Measurements from ENCODE around the gene ATP5F1D.

Gene ATP5F1D

GRCh38 chr19:1239796-1240737, 1.5 kb upstream of the ATP5F1D start:
- H3K9me2 ChIP-seq (replicated peaks; ENCODE audit: low read depth, low read length) = no peaks in the 10 kb centered on the region
- H3K4me1 ChIP-seq (ENCODE audit: insufficient read depth, low read length, poor library complexity, severe bottlenecking) = peaks cover 28% of the 10 kb centered on the region
- TF ChIP-seq, protein P1, sequence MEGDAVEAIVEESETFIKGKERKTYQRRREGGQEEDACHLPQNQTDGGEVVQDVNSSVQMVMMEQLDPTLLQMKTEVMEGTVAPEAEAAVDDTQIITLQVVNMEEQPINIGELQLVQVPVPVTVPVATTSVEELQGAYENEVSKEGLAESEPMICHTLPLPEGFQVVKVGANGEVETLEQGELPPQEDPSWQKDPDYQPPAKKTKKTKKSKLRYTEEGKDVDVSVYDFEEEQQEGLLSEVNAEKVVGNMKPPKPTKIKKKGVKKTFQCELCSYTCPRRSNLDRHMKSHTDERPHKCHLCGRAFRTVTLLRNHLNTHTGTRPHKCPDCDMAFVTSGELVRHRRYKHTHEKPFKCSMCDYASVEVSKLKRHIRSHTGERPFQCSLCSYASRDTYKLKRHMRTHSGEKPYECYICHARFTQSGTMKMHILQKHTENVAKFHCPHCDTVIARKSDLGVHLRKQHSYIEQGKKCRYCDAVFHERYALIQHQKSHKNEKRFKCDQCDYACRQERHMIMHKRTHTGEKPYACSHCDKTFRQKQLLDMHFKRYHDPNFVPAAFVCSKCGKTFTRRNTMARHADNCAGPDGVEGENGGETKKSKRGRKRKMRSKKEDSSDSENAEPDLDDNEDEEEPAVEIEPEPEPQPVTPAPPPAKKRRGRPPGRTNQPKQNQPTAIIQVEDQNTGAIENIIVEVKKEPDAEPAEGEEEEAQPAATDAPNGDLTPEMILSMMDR (conservative IDR thresholded peaks at IDR 0.05; ENCODE audit: low read length) = peak; percentile 65
- TF ChIP-seq EZH2phosphoT487 (IDR thresholded peaks at IDR 0.05; ENCODE audit: borderline replicate concordance) = no peak
- no peak overlapping the region; the same call in 1 of the 2 replicates for H2AFZ ChIP-seq (ENCODE audit: low read length)
- peaks cover 27% of the 10 kb centered on the region for H3K79me2 ChIP-seq (ENCODE audit: insufficient read depth, low read length)
- peak overlapping the region; percentile 80 for H3K4me2 ChIP-seq (ENCODE audit: low read depth, low read length, poor library complexity, severe bottlenecking)
- no peaks in the 10 kb centered on the region for H3K9me3 ChIP-seq (ENCODE audit: insufficient read depth, low read depth, low read length)
- H4K20me1 ChIP-seq (ENCODE audit: insufficient read depth, low read length, poor library complexity, severe bottlenecking) = peaks cover 6% of the 10 kb centered on the region
- H3K4me3 ChIP-seq (ENCODE audit: low read length, poor library complexity, severe bottlenecking) = peak overlapping the region; percentile 23
- H3K9ac ChIP-seq (ENCODE audit: low read depth, low read length, poor library complexity, severe bottlenecking) = no peak overlapping the region
- peaks cover 10% of the 10 kb centered on the region; the same call in 1 of the 2 replicates for H3F3A ChIP-seq (ENCODE audit: low read depth)
- H3K27me3 ChIP-seq (ENCODE audit: insufficient read depth, low read length, poor library complexity, severe bottlenecking) = no peaks in the 10 kb centered on the region
- H3K36me3 ChIP-seq (ENCODE audit: insufficient read depth, low read length) = no peaks in the 10 kb centered on the region

- Histone ChIP-seq H3K27me3 (ENCODE audit: insufficient read depth, low read length, poor library complexity, severe bottlenecking) (no peaks in the 10 kb centered on the region), H3K36me3 (ENCODE audit: insufficient read depth, low read length) (no peaks in the 10 kb centered on the region), H3K4me1 (ENCODE audit: insufficient read depth, low read length, poor library complexity, severe bottlenecking) (peaks cover 30% of the 10 kb centered on the region), H3K4me3 (ENCODE audit: low read length, poor library complexity, severe bottlenecking) (peak overlapping the region; percentile 91), H3K79me2 (ENCODE audit: insufficient read depth, low read length) (peaks cover 27% of the 10 kb centered on the region), H3K9ac (ENCODE audit: low read depth, low read length, poor library complexity, severe bottlenecking) (peak overlapping the region; percentile 58), H3K9me2 (replicated peaks; ENCODE audit: low read depth, low read length) (no peaks in the 10 kb centered on the region), H3K9me3 (ENCODE audit: insufficient read depth, low read depth, low read length) (no peaks in the 10 kb centered on the region), H4K20me1 (ENCODE audit: insufficient read depth, low read length, poor library complexity, severe bottlenecking) (peaks cover 8% of the 10 kb centered on the region), H3F3A (ENCODE audit: low read depth) (peaks cover 10% of the 10 kb centered on the region; the same call in 1 of the 2 replicates), H3K4me2 (ENCODE audit: low read depth, low read length, poor library complexity, severe bottlenecking) (peak overlapping the region; percentile 80), H2AFZ (ENCODE audit: low read length) (peak overlapping the region; percentile 87)
- TF ChIP-seq, protein P1 (conservative IDR thresholded peaks at IDR 0.05; ENCODE audit: low read length) = no peak
- no peak for TF ChIP-seq EZH2phosphoT487 (IDR thresholded peaks at IDR 0.05; ENCODE audit: borderline replicate concordance)
Measured at GRCh38 chr19:1240925-1241324, 626 bp upstream of the ATP5F1D start.

DNA sequence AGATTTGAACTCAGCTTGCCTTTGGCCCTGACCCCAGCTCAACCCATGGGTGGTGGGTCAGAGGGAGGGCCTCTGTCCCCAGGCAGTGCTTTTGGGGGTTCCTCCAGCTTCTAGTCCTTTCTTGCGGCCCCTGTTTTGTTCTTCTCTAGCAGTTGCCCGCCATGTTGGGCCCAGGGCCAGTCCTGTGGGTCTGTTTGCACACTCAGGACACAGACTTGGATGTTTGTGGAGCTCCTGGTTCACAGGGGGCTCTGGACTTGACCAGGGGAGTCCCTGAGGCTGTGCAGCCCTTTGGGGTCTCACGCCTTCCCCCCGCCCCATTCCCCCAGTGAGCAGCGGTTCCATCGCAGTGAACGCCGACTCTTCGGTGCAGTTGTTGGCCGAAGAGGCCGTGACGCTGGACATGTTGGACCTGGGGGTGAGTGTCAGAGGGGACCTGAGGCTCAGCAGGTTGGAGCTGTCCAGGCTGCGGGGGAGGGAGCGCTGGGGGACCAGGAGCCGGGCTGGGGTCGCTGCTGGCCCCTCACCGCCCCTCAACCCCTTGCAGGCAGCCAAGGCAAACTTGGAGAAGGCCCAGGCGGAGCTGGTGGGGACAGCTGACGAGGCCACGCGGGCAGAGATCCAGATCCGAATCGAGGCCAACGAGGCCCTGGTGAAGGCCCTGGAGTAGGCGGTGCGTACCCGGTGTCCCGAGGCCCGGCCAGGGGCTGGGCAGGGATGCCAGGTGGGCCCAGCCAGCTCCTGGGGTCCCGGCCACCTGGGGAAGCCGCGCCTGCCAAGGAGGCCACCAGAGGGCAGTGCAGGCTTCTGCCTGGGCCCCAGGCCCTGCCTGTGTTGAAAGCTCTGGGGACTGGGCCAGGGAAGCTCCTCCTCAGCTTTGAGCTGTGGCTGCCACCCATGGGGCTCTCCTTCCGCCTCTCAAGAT, 2.5 kb downstream of the ATP5F1D start:
- H3K27me3 ChIP-seq (ENCODE audit: insufficient read depth, low read length, poor library complexity, severe bottlenecking) = no peaks in the 10 kb centered on the region
- peak overlapping the region; percentile 92 for H3K9ac ChIP-seq (ENCODE audit: low read depth, low read length, poor library complexity, severe bottlenecking)
- peaks cover 27% of the 10 kb centered on the region for H3K79me2 ChIP-seq (ENCODE audit: insufficient read depth, low read length)
- TF ChIP-seq EZH2phosphoT487 (IDR thresholded peaks at IDR 0.05; ENCODE audit: borderline replicate concordance) = no peak
- TF ChIP-seq, protein P1 (conservative IDR thresholded peaks at IDR 0.05; ENCODE audit: low read length) = peak; percentile 81
- peaks cover 8% of the 10 kb centered on the region for H4K20me1 ChIP-seq (ENCODE audit: insufficient read depth, low read length, poor library complexity, severe bottlenecking)
- no peaks in the 10 kb centered on the region for H3K36me3 ChIP-seq (ENCODE audit: insufficient read depth, low read length)
- H3F3A ChIP-seq (ENCODE audit: low read depth) = peaks cover 5% of the 10 kb centered on the region; the same call in 1 of the 2 replicates
- H3K9me2 ChIP-seq (replicated peaks; ENCODE audit: low read depth, low read length) = no peaks in the 10 kb centered on the region
- peaks cover 30% of the 10 kb centered on the region for H3K4me1 ChIP-seq (ENCODE audit: insufficient read depth, low read length, poor library complexity, severe bottlenecking)
- peak overlapping the region; percentile 91 for H3K4me3 ChIP-seq (ENCODE audit: low read length, poor library complexity, severe bottlenecking)
- H3K4me2 ChIP-seq (ENCODE audit: low read depth, low read length, poor library complexity, severe bottlenecking) = peak overlapping the region; percentile 80
- H3K9me3 ChIP-seq (ENCODE audit: insufficient read depth, low read depth, low read length) = no peaks in the 10 kb centered on the region
- H2AFZ ChIP-seq (ENCODE audit: low read length) = no peak overlapping the region

All from Loucy (cell line).